Endothelial cell (in vitro differentiated cells): ENCODE data around the gene BRSK1. TPM values are rescaled to one million over a fixed set of nuclear protein-coding genes. Genes with fewer than 3 reads are reported as not detected.

Source experiments
- DNase-seq: peaks from one replicate; pipeline ENCODE4 v3.0.0; 2021; ENCODE audit warnings: low spot score
- H3K27ac Mint-ChIP-seq: one replicate; pipeline ENCODE4 v1.8.0; 2021; ENCODE audit warnings: mixed read lengths, inconsistent platforms; ENCODE audit not compliant: unreplicated experiment
- H3K27me3 Mint-ChIP-seq: one replicate; pipeline ENCODE4 v1.8.0; 2021; ENCODE audit warnings: mild to moderate bottlenecking, moderate library complexity, mixed read lengths, inconsistent platforms; ENCODE audit not compliant: unreplicated experiment
- H3K36me3 Mint-ChIP-seq: one replicate; pipeline ENCODE4 v1.8.0; 2021; ENCODE audit warnings: mild to moderate bottlenecking, low read depth, mixed read lengths, inconsistent platforms; ENCODE audit not compliant: unreplicated experiment
- H3K4me1 Mint-ChIP-seq: one replicate; pipeline ENCODE4 v1.8.0; 2021; ENCODE audit warnings: mild to moderate bottlenecking, mixed read lengths, inconsistent platforms; ENCODE audit not compliant: unreplicated experiment
- H3K4me3 Mint-ChIP-seq: one replicate; pipeline ENCODE4 v1.8.0; 2021; ENCODE audit warnings: mild to moderate bottlenecking, mixed read lengths, inconsistent platforms; ENCODE audit not compliant: unreplicated experiment
- H3K9me3 Mint-ChIP-seq: one replicate; pipeline ENCODE4 v1.8.0; 2021; ENCODE audit warnings: mixed read lengths, inconsistent platforms; ENCODE audit not compliant: unreplicated experiment
- CTCF ChIP-seq: fragments of 200-600 bp; sonication (generic); IDR thresholded peaks from one replicate; pipeline ENCODE4 v1.5.0; 2021; ENCODE audit warnings: antibody characterized with exemption; ENCODE audit not compliant: unreplicated experiment
- total RNA-seq: library from RNA; stranded (reverse); fragmentation: NEBNext Ultra II Directional; extraction: Animal tissue kit (Norgen Biotek cat#: 25700); gene quantifications from one replicate; pipeline ENCODE4 v1.2.1, GENCODE V29; 2021; ENCODE audit not compliant: unreplicated experiment

BRSK1 gene
- total RNA-seq, 1 donor from 2014 or later: 14.1 TPM

- Mint-ChIP-seq H3K36me3 (peaks cover 4% of the 10 kb centered on the region), H3K4me3 (no peak overlapping the region), H3K4me1 (peaks cover 6% of the 10 kb centered on the region), H3K27ac (no peak overlapping the region), H3K9me3 (no peaks in the 10 kb centered on the region), H3K27me3 (peaks cover 13% of the 10 kb centered on the region)
- no peak for TF ChIP-seq CTCF
- no peak for DNase-seq
Measured at GRCh38 chr19:55345818-55346724, 62.3 kb downstream of the BRSK1 start.

- H3K9me3 Mint-ChIP-seq: no peaks in the 10 kb centered on the region
- TF ChIP-seq CTCF: no peak
- H3K4me1 Mint-ChIP-seq: peaks cover 6% of the 10 kb centered on the region
- no peak overlapping the region for H3K4me3 Mint-ChIP-seq
- H3K36me3 Mint-ChIP-seq: peaks cover 4% of the 10 kb centered on the region
- peaks cover 15% of the 10 kb centered on the region for H3K27me3 Mint-ChIP-seq
- H3K27ac Mint-ChIP-seq: no peak overlapping the region
- no peak for DNase-seq
Measured at GRCh38 chr19:55346725-55347441, 63.1 kb downstream of the BRSK1 start.

GRCh38 chr19:55347442-55348009, 63.7 kb downstream of the BRSK1 start:
- Mint-ChIP-seq H3K4me1 (peaks cover 6% of the 10 kb centered on the region), H3K27ac (no peak overlapping the region), H3K4me3 (no peak overlapping the region), H3K36me3 (peaks cover 4% of the 10 kb centered on the region), H3K27me3 (peaks cover 20% of the 10 kb centered on the region), H3K9me3 (no peaks in the 10 kb centered on the region)
- DNase-seq: no peak
- no peak for TF ChIP-seq CTCF

GRCh38 chr19:55348317-55349034, 64.7 kb downstream of the BRSK1 start:
- Mint-ChIP-seq H3K27ac (peak overlapping the region; percentile 18), H3K4me1 (peaks cover 9% of the 10 kb centered on the region)
- DNase-seq: no peak

More at GRCh38 chr19:55348317-55349034, 64.7 kb downstream of the BRSK1 start:
- no peak for TF ChIP-seq CTCF
- Mint-ChIP-seq H3K4me3 (no peak overlapping the region), H3K27me3 (peaks cover 28% of the 10 kb centered on the region), H3K9me3 (no peaks in the 10 kb centered on the region), H3K36me3 (peaks cover 4% of the 10 kb centered on the region)
